GM18907 (cell line): ENCODE data around the gene NKG7.

Source experiments
- ATAC-seq: cut with Tn5 transposase; IDR thresholded peaks from one replicate; pipeline ENCODE4 v1.9.1; 2021; ENCODE audit warnings: mild to moderate bottlenecking, moderate library complexity; ENCODE audit not compliant: unreplicated experiment

NKG7 gene

DNA sequence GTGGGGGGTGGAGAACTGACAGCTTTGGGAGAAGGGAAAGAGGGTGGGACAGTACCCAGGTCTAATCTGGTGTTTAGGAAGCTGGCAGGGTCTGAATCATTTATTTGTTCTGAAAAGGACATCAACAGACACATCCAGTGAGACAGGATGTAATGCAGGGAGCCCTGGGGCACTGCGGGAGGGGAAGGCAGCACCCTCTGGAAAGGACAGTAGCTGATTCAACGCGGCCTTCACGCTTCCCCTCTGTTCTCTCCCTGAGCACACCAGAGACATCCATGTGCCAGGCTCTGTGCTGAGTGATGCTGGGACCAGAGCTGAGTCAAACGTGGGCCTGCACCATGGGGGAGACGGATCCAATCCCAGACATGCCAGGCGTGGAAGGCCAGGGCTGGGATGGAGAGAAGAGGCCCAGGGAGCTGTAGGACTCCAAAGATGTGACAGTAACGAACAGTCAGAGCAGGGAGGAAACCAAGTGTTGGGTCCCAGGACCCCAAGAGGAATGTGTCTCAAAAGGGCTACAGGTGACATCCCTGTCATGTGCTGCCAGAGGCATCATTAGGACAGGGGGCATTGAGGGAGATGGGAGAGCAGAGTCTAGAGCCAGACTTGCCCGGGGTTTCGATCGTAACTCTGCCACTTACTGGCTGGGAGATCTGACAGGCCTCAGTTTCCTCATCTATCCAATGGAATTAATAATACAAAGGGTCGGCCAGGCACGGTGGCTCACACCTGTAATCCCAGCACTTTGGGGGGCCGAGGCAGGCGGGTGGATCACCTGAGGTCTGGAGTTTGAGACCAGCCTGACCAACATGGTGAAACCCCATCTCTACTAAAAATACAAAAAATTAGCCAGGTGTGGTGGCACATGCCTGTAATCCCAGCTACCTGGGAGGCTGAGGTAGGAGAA is 8.0 kb downstream of the NKG7 start:
- no peak for ATAC-seq

DNA sequence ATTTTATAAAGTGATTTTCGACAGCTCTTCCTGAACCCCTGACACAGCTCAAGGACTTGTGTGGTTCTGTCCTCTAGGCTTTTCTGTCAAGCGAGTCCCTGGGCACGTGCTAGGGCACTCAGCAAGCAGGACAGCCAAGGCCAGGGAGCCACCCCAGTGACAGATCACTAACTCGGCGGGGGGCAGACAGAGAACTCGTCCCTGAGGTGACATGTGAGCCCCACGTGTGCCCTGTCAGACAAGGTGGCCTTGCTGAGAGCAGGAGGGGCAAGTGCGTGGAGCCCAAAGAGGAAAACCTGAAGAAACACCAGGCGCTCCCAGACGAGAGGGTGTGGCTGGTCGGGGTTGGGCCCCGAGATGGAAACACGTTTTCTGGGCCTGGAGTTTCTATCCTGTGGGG is 11.2 kb downstream of the NKG7 start:
- ATAC-seq, result no peak

DNA sequence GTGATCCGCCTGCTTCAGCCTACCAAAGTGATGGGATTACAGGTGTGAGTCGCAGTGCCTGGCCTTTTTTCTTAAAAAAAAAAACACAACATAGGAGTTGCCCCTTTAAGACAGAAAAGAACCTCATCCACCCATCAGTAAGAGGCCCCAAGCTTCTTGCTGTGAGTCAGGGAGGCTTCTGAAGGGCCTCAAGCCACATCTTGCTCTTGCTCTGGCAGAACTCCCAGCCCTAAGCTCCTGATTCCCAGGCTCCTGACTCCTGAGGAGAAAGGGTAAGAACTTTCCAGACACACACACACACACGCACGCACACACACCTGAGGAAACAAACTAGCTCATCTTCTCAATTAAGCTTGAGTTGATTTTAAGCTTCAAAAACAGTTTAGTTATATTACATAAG is 13.2 kb downstream of the NKG7 start:
- no peak for ATAC-seq

DNA sequence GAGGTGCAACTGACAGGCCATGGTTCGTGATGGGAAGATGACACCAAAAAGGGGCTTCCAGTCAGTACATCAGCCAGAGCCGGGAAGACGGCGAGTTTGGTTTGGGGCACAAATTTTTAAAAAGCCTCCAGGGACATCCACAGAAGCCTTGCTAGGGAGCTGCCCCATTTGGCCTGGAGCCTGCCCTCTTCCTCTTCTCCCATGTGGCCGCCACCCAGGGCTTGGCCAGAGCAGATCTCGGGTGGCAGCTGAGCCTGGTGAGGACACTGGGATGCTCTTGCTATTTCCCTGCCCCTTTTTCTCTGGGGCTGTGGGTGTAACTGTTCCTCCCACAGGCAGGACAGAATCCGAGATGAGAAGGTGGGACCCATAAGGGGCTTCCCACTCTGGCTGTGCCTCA is 14.5 kb downstream of the NKG7 start:
- no peak for ATAC-seq

DNA sequence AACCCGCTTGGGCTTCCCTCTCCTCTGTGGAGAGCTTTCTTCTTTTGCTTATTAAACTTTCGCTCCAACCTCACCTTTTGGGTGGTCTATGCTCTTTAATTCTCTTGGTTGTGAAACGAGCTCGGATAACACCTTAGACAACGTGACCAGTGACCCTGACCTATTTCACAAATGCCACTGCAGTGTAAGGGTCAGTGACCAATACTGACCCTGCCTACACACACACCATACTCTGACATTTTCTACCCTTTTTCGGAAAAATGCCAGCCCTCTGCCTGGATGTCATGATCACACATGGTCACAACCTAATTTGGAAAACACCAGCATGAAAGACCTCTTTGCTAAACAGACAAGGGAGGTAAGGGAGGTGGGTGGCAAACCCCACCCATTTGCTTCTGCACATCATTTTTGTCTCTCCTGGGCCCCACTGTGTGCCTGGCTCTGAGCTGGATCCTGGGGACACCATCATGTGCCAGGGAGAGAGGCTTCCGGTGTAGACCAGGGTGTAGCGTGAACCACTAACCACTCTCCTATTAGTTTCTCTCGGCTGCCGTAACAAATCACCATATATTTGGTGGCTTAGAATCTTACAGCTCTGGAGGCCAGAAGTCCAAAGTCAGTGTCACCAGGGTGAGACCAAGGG is 16.2 kb downstream of the NKG7 start:
- no peak for ATAC-seq

DNA sequence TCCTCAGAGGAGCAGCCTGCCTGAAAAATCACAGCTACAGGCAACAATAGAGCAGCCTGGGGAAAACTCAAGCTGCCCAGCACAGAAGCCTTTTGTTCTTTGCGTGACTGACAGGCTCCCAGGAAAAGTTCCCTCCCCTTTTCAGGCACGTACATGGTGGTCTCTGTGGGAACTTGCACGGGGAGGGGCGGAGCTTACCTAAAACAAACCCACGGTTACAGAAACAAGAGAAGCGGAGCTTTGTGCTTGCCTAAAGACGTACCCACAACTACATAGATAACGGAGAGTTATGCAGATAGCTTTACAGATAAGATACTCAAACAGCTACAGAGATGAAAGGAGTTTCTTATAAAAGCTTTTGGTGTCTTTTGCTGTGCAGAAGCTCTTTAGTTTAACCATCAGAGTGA is 17.7 kb downstream of the NKG7 start:
- no peak for ATAC-seq

DNA sequence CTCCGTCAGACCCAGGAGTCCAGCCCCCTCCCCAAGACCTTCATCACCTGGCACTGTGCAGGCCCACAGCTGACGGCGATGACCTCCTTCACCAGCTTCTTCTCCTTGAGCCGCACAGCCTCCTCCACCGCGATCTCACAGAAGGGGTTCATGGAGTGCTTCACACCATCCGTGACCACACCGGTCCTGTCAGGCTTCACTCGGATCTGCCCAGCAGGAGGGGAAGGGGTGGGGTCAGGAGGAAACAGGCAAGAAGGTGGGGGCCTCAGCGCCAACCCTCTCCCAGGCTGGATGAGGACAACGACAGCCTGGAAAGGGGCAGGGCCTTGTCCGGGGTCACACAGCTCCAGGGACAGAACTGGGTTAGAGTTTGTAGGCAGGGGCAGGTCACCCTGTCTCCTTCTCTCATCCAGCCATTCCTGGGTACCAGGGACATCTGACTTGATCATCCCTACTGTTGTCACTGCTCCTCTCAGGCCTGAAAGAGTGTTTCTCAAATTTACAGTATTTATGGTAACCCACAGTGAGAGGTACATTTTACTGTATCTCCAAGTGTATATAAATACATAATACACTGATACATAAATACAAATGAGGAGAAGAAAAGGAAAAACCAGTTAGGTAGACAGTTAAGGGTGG is 18.2 kb downstream of the NKG7 start:
- ATAC-seq, result no peak

DNA sequence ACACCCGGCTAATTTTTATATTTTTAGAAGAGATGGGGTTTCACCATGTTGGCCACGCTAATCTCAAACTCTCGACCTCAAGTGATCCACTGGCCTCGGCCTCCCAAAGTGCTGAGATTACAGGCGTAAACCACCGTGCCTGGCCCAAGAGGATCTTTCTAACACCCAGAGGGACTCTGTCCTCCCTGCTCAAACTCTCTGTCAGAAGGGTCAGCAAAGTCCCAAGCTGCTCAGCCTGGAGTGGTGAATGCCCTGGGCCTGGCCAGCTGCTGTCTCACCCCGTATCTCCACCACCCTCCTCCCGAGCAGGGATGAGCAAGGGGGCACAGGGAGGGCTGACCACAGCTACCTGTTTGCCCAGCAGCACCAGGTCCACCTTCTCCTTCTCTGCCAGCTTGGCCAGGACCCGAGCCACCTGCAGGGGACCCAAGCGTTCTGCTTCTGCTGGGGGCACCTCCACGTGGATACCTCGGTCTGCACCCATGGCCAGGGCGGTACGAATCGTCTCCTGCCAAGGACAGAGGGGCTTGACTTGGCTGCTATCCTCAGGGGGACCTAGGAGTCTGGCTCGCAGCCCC is 19.6 kb downstream of the NKG7 start:
- no peak for ATAC-seq

DNA sequence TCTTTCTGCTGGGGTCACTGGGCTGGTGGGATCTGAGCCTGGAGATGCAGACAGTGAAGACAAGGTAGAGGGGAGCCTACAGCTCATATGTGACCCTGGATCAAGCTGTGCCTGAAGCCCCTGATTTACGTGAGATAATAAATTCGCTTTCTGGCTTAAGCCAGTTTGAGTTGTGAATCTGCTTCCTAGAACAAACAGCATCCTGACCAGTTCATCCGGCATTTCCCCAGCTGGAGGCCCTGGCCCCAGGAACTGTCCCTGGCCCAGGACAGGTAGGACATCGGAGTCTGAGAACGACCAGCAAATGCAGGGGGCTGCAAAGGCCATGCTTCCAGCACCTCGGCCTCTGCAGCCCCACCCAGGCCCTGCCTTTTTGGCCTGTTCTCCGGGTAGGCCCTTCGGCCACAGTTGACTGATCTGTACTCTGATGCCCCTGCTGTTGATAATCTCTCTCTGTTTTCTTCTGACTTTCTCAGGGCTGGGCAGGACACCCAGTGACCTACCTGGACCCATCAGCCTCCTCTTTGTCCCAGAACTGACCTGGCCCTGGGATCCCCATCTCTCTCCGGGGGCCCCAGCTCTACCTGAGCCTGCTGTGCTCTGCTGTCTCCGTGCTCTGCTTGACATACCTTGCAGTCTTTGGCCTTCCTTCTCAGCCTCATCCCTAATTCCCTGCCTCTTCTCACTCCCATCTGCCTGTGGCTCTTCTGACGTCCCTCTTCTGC is 21.0 kb downstream of the NKG7 start:
- no peak for ATAC-seq

DNA sequence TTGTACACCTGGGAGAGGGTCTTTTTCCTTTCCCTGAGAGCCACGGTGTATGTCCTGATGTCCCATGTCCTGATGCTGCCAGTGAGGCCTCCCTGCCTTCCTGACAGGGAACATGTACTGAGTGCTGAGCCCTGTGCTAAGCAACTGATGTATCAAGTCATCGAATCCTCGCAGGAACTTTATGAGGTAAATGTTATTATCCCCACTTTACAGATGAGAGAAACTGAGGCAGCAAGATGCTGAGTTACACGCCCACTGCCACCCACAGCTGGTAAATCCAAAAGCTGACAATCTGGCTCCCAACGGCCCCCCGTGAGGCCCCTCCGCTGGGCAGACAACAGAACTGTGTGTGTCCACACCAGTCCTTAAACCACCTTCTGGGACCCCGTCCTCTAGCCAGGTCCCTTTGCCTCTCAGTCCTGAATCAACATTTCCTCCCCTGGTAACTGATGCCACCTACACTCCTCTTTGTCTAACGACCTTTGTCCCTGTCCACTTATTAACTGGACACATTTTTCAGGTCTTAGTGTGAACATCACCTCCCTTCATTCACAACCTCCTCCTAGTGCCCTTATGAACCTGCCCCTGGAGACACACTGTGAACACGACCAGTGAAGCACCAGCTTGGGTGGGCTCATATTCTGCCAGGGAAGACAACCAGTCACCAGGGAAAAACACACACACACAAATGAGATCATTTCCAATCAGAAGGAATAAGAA is 25.1 kb downstream of the NKG7 start:
- no peak for ATAC-seq

DNA sequence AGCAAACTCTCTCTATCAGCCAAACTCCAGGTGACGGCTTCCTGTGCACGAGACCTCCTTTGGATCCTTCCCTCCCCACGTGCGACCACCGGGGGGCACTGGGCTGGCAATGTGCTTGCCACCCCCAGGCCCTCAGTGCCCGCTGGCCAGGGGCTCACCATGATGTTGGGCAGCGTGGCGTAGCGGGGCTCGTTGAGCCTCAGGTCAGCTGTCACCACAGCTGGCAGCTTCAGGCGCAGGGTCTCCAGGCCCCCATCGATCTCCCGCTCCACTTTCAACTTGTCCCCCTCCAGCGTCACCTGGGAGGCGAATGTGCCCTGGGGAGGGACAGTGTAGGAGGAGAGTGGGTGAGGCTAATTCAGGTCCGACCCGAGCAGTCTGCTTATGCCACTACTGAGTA is 25.7 kb downstream of the NKG7 start:
- ATAC-seq, result no peak

DNA sequence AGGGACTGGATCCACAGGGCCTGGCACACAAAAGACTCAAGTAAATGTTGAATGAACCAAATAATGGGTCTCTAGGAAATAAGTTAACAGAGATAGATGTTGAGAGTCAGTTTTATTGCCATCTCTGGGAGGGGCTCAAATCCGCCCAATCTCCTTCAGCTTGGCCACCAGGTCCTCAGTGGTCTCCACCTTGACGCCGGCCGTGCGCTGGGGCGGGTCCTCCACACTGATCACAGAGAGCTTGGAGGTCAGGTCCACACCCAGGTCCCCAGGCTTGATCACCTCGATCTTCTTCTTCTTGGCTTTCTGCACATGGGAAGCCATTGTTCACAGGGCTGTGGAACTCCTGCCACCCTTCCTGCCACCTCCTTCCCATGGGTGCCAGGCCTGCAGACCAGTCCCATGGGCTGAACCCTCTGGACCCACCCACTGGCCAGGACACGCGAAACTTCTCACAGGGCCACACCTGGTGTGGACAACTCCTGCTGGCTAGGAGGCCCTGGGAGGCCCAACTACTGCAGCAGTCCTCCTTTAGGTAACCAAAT is 27.3 kb downstream of the NKG7 start:
- no peak for ATAC-seq

DNA sequence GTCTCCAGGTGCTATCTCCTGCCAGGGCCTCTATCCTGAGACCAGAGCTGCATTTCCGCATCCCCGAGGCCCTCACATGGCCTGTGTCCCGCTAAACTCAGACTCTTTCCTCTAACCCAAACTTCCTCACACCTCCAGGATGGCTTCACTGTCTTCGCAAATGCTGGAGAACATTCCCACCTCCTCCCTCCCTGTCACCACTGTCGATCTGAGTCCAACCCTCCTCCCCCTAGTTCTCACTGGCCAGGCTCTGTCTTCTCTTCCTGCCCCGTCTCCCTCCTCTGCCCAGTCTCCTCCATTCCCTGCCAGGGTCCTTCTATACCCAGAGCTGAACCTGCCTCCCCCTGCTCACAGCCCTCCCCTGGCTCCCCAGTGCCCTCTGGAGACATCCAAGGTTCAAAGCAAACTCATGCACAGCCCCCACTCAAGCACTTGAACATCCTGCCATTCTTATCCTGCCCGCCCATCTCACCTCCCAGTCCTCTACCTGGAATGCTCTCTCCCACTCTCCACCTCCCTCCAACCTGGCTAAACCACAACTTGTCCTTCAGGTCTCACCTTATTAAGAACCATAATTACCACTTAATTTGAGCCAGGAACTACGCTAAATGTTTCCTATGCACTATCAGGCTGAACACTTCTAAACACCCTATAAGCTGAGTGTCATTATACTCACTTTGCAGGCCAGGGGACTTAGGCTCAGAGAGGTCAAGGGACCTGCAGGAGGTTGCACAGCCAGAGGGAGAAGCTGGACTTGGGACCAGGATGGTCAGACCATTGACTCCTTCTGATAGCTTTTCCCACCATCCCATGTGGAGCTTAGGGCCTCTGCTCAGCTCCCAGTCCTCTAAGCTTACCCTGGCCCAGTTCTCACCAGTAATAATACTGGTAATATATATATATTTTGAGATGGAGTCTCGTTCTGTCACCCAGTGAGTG is 29.6 kb downstream of the NKG7 start:
- ATAC-seq, result no peak

DNA sequence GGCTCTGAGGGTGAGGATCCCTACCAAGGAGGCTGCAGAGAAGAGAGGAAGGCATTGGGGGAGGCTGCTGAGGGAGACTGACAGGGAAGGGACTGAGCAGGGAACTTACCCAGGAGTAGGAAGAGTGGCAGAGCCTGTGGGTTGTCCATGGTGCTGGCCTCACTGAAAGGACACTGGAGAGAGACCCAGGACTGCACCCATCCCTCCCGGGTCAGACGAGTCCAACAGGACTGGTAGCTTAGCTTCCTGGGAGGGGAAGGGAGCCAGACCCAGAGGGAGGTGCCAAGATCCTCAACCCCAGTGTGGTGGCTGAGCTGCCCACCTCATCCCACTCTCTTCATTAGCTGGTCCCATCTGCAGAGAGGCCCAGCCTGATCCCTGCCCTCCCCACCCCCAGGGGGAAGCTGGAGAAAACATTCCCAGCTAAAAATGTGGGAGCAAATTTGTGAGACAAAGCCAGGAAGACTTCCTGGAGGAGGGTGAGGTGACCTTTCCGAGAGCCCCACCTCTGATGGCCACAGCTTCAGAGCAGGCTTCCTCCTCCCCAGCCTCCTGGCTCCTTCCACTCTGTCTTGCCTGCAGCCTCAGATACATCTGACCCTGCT is 30.4 kb downstream of the NKG7 start, which contains the start of gene VSIG10L:
Gene VSIG10L (minus strand): TSS at position 164 of the 605 bp plus-strand sequence. CDS start 15 bp downstream, at position 149.
- ATAC-seq, result no peak

DNA sequence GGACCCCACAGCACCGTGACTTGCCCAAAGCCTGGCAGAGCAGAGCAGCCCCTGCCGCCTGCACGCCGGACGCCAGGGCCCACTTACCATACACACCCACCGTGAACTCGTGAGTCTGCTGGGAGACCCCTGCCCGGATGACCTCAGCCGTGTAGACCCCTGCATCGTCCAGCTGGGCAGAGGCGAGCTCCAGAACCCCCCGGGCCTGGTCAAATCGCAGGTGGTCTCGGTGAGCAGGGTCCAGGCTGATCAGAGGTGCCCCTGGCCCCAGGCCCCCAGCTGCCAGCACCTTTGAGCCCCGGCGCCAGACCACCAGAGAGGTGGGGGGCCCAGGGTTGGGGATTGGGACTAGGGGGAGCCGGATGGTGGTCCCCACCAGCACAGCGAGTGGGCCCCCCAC is 31.4 kb downstream of the NKG7 start:
- ATAC-seq, result no peak

DNA sequence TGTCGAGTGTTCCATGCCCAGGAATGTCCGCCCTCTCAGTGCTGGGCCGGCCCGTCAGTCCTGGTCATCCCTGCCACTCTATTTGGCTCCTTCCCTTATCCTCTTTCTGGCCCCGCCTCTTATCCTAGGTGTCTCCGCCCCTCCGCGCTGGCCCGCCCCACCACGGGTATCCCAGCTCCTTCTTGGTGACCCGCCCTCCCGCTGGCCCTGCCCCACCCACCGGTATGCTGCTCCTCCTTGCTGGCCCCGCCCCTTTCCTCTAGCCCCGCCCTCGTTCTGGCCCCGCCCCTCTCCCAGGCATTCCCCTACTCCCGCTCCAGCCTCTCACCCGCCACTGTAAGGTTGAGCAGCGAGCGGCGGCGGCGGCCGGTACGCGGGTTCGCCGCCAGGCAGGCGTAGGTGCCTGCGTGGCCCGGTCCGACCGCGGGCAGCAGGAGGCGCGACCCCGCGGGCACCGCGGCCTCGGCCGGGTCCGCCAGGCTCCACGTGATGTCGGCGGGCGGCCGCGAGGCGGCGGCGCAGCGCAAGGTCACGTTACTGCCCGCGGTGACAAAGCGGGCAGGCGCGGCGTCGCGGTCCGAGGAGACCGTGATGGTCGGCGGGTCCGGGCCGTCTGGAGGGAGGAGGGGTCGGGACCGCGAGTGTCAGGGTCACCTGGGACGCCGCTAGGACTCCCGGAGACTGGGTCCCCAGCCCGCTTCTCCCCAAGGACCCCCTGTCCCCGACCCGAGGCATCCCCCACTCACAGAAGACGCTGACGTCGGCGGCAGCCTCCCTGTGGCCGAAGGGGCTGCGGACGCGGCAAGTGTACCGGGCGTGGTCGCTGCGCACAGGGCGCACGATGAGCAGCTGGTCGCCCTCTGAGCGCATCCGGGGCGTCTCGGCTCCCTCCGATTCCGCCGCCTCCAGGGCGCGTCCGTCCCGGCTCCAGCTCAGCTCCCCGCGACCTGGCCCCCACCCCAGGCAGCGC is 32.5 kb downstream of the NKG7 start:
- ATAC-seq, result peak; percentile 45

DNA sequence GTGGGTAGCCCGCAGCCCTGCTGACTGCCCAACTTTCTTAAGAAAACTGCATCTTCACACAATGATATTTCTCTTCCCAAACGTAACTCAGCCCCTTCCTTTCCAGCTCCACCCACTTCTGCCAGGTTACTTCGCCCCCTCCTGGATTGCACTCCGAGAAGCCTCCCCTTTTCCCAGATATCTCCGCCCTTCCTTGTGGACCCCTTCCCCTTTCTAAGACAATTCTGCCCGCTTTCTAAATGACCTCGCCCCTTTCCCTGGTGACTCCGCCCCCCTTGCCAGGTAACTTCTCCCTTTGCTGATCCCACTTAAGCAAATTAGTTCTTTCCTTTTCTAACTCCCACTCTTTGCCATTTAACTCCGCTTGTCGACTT is 33.2 kb downstream of the NKG7 start:
- peak; percentile 2 for ATAC-seq
